Effector CD8-positive, alpha-beta T cell (primary cell): Measurements from ENCODE around the gene CREB5.
"Not testable (repeated sequence)": the region's sequence is repeated elsewhere in the genome, so short reads cannot be mapped to it uniquely, and the experiment has no call there.

ENCODE experiments used
- DNase-seq: peaks from one replicate; lab custom pipeline; 2025; lab: John Stamatoyannopoulos, UW
- total RNA-seq, 4 experiments: gene quantifications; one replicate each; lab custom pipeline; 2026; lab: John Stamatoyannopoulos, UW

Gene CREB5
- 0 to 0.27 (median 0) reads per million in 4 experiments for total RNA-seq

GRCh38 chr7:28411876-28412662, at the start of gene CREB5:
Gene CREB5, plus strand, starts transcription at chr7:28412518. Its CDS starts 397 bp downstream, at chr7:28412915.
- DNase-seq, result no peak

DNA sequence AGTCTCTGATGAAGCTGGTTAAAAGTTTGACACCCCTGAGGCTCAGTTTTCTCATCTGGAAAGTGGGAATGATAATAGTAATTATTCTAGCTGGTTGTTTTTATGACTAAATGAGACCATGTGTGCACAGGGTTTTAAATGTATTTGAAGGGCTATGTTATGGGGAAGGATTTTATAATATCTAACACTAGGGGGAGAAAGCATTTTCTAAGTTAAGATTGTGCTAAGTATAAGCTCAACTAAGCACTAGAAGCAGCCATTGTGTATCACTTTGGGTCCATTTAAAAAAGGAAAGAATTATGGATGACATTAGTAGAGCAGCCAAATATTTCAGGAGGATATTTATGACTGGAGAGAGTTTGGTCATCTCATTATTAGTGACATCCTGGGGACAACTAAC, 49.5 kb upstream of the CREB5 start:
- DNase-seq, result no peak

GRCh38 chr7:28364082-28364481, 48.2 kb upstream of the CREB5 start:
- DNase-seq, result no peak

GRCh38 chr7:28369523-28369922, 42.8 kb upstream of the CREB5 start:
- no peak for DNase-seq

- no peak for DNase-seq
Measured at GRCh38 chr7:28371846-28372245, 40.5 kb upstream of the CREB5 start.

- no peak for DNase-seq
Measured at GRCh38 chr7:28373990-28374389, 38.3 kb upstream of the CREB5 start.

GRCh38 chr7:28375729-28376128, 36.6 kb upstream of the CREB5 start:
- no peak for DNase-seq

DNA sequence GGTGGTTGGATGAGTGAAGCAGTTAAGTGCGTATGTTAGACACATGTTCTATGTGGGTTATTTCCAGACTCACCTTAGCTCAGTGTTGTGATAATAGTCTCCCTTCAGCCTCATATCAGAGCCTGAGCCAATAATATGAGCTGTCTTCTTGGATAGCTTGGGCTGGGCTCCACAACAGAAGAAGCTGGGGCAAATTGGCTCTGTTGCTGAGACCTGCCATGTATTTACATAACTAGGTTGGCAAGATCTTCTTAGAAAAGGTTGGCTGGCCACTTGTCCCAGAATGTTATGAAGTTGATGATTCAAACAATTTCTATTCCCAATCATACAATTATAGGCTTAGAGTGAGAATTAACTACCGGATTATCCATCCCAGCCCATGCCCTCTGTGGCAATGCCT, 35.7 kb upstream of the CREB5 start:
- DNase-seq, result no peak

- no peak for DNase-seq
Measured at GRCh38 chr7:28378574-28379149, 33.7 kb upstream of the CREB5 start.

DNA sequence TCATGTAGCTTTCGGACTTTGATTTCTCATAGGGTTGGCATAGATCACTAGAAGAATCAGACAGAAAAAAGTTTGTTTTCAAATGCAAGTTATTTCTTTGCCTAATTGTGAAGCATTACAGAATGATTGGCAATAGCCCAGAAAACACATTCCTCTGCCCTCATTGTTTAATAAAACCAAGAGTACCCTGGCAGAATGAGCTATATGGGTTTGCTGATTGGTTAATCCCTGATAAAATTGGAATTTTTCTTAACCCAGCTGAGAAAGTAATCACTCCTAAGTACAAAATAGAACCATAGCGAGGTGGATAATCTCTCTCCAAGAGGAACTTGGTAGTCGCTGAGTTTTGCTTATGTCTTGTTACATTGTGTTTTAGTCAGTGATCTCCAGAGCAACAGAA, 30.9 kb upstream of the CREB5 start:
- no peak for DNase-seq

GRCh38 chr7:28382144-28382543, 30.2 kb upstream of the CREB5 start:
- no peak for DNase-seq

- DNase-seq, result no peak
Measured at GRCh38 chr7:28383975-28384374, 28.3 kb upstream of the CREB5 start.

- no peak for DNase-seq
Measured at GRCh38 chr7:28389504-28390395, 22.6 kb upstream of the CREB5 start.

DNA sequence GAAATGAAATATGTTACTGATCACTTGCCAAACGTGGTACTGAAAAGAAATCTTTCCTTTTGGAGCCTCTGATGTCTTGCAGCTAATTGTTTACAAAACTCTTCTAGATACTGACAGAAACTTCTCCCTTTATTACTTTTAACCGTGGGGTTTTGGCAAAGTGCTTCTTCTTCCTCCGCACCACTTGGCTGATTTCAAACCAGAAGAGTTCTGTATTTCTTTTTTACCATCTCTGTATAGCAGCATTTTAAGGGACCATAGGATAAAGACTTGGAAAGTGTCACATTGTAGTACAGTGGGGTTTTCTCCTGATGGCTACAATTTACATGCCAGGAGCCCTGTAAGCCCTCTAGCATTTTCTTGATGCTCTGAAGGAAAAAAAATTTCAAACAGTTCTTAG, 21.9 kb upstream of the CREB5 start:
- no peak for DNase-seq

DNA sequence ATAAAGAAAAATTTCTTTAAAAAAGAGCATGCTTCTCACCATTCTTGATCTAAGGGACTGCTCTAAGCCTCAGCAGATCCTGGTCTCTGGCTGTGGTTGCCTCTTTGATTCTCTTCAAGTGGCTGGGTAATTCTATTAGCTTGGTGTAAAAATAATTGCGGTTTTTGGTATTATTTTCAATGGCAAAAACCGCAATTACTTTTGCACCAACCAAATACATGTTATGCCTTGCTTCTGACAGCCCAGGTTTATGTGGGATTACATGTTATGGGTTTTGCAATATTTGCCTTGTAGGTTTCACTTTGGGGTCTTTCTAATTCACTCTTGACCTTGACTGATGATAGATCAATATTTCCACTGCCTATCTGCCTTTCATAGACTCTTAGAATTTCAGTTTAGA, 20.0 kb upstream of the CREB5 start:
- no peak for DNase-seq

DNA sequence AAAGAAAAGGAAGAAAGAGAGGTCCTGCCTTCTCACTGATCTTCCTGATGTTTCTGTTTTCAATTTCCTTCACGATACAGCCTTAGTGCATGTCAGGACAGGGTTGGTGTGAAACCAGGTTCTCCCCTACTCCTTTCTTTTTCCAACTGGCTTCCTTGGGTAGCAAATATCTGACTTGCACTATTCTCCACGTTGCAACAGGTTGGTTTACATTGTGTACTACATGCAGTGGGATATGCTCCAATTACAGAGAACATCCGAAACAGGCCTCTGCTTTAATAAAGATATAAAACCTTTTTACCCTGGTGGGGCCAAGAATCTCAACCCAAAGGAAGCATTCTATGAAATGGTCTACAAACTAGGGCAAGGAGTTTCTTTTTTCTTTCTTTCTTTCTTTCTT, 16.9 kb upstream of the CREB5 start:
- no peak for DNase-seq

DNA sequence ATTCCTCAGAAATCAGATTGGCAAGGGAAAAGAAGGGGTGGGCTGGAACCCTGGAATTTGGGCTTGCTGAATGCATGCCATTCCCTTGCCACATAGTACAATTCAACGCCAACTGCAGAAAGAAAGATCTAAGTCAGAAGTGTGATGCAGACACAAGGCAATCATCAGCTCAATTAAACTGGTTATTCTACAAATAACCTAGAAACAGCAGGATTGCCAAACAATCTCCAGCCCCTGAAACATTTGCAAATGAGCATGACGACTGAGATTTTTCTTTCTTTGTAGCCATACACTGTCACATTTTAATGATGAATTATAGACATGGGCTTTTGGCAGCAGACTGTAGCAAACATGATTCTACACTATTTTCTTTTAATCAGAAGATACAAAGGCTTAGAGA, 16.5 kb upstream of the CREB5 start:
- no peak for DNase-seq

DNA sequence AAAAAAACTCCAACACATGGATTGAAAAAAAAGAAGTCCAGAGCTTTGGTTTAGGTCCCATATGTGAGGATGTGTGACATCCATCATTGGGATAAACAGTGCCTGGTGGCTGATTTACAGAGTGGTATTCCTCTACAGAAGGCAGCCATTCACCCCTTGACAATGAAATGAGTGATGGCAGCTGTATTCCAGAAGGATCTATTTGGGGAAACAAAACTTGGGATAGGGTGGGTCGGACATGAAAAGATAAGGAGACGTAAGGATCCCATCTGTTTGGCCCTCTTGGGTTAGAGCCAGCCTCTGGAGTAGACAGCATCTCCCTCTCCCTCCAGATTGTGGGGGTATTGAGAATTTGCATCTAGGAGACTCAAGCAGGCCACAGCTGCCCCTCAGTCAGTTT, 15.2 kb upstream of the CREB5 start:
- DNase-seq, result no peak

DNA sequence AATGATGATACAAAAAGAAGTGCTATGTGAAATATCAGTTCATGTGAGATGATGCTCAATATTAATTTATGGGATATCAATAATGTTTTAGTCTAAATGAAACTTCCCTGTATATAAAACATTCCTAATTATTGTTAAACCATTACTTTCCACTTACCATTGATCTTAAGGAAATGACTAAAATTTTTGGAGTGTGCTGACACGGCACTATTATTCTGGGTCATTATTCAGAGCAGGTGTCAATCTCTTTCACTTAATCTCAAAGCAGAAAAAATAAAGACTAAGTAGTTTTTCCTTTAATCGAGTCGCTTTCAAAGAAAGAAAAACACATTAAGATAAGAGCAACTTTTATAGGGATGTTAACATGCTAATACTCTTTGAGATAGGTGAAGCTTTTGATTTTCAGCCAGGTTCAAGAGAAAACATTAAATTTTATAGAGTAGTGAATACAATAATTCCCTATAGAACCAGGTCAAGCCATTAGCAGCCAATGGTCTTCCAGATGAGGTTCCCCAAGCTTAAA, 11.4 kb upstream of the CREB5 start:
- DNase-seq, result no peak

GRCh38 chr7:28401567-28401966, 10.8 kb upstream of the CREB5 start:
- not testable (repeated sequence) for DNase-seq

GRCh38 chr7:28405662-28406061, 6.7 kb upstream of the CREB5 start:
- DNase-seq, result no peak

GRCh38 chr7:28406192-28406591, 6.1 kb upstream of the CREB5 start:
- no peak for DNase-seq
